AG08395 (cell line): ENCODE measurements around the gene TMEM255B.
"Not testable (repeated sequence)": the region's sequence is repeated elsewhere in the genome, so short reads cannot be mapped to it uniquely, and the experiment has no call there.

Experiments used
- DNase-seq: peaks from one replicate; pipeline ENCODE4 v3.0.0; 2012; ENCODE audit warnings: mixed read lengths, low spot score

TMEM255B gene

GRCh38 chr13:113734826-113735125, 24.2 kb upstream of the TMEM255B start:
- DNase-seq: no peak

DNA sequence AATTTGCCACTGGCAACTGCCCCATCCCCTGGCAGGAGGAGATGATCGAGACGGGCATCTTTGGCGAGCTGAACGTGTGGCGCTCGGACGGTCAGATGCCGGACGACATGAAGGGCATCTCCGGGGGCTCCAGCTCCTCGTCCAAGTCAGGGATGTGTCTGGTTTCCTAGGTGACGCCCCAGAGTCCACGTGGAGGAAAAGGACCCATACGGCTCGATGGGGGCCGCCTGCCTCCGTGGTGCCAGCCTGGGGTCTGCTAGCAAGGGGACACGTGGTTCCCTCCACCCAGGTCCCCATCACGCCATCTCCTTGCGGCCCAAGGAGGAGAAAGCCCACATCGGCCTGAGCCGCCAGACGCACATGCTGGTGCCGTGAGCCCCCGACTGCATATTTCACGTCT, 23.8 kb upstream of the TMEM255B start:
- no peak for DNase-seq

GRCh38 chr13:113735750-113736149, 23.3 kb upstream of the TMEM255B start:
- DNase-seq: no peak

GRCh38 chr13:113736258-113736731, 22.7 kb upstream of the TMEM255B start:
- DNase-seq: no peak

GRCh38 chr13:113737803-113738202, 21.2 kb upstream of the TMEM255B start:
- no peak for DNase-seq

DNA sequence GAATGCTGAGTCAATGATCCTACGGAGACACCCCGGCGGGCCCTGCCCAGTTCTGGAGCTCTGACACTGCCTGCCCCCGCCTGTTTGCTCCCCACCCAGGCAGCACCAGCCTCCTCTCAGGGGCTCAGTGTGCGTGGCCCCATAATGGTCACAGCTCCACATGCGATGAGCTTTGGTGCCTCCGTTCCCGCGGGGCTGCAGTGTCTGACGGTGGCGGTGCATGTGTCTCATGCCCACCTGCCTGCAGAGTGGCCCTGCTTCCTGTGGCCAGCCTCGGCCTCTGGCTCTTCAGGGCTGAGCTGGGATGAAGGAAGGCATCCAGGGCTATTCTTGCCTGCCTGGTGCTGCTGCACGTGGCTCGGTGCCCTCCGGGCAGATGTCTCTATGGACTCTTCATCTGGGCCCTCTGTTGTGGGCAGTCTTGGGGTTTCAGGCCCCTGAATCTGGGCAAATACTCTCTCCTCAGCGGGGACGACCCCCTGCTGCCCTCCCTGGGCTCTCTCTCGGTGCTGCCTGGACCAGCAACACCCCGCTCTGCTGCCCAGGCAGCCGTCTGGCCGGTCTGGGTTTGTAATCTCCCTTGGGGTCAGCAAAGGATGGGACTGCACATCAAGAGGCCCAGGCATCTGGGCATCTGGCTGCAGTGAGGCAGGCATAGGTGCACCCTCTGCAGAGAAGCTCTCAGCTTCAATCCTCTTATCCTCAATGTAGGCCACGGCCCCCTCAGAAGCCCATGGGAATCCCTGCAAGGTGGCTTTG, 19.3 kb upstream of the TMEM255B start:
- DNase-seq: no peak

DNA sequence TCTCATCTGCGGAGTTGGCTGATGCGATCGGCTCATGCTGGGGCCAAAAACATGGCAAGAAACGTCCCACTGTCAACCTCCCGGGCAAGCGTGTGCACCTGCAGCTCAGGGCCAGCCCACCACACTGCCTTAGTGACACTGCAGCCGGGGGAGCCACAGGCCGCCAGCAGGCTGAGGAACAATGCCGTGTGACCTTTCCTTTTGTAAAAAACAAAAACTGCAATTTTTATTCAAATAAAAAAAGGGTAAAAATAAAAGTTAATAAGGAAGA, 18.8 kb upstream of the TMEM255B start:
- DNase-seq: no peak

GRCh38 chr13:113740661-113741060, 18.4 kb upstream of the TMEM255B start:
- no peak for DNase-seq

GRCh38 chr13:113741191-113741668, 17.8 kb upstream of the TMEM255B start:
- no peak for DNase-seq

- peak; percentile 81 for DNase-seq
Measured at GRCh38 chr13:113742000-113742441, 17.0 kb upstream of the TMEM255B start.

DNA sequence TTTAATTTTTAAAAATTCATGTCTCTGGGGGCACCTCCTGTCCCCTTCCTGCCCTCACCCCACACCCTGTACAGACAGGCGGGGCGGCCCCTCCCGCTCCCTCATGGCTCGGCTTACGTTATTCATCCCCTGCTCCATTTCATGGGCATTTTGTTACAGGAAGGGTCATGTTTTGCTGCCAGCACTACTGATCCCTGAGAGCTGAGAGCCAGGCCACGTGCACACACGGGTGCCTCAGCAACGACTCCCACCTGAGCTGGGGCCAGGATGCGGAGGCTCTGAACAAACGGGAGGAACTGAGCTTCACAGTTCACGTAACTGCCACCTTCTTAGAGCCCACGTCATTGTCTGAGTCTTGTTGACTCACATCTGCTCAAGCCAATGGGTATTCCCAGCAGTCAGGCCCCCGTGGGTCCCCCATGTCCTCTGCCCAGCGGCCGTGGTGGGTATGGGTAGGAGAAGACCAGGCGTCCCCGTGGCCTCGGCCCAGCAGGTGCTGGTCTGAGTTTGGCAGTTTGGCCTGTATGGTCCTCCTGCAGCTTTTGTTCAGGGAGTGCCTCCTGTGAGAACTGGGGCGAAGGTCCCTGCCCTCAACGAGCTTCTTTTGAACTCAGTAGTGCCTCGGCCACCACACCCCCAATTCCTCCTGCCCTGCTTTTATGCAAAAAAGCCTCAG, 16.4 kb upstream of the TMEM255B start:
- DNase-seq: no peak

DNA sequence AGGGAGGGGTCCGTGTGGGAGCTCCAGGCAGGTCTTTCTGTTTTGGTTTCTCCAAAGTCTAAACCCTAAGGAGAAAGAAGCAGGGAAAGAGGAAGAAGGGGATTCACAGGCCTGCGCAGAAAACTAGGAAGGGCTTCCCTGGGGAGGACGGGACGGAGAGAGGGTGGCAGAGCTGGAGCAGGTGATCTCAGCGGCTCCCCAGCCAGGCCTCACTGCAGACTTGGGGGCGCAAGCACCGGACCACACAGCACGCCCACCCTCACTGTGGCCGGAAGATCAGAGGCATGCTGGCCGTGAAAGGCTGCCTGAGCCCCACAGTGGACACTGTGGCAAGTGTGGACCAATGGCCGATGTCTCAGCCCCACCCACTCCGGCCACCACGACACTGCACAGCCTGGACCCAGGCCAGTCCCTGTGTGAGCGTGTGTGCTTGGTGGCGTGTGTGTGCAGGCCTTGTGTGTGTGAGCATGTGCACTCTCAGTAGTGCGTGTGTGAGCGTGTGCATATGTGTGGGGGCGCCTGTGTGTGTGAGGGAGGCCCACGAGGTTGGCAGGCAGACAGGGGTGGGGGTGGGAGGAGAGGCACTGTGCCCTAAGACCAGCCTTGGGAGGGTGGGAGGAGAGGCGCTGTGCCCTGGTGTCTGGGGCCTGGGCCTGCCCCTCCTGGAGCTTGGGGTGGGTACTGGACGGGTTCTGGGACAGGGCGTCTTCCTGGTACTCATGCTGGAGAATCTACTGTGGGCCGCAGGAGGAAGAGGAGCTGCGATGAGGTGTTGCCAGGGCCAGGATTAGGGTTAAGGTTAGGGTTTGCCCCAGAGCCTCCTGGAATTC, 15.4 kb upstream of the TMEM255B start:
- no peak for DNase-seq

DNA sequence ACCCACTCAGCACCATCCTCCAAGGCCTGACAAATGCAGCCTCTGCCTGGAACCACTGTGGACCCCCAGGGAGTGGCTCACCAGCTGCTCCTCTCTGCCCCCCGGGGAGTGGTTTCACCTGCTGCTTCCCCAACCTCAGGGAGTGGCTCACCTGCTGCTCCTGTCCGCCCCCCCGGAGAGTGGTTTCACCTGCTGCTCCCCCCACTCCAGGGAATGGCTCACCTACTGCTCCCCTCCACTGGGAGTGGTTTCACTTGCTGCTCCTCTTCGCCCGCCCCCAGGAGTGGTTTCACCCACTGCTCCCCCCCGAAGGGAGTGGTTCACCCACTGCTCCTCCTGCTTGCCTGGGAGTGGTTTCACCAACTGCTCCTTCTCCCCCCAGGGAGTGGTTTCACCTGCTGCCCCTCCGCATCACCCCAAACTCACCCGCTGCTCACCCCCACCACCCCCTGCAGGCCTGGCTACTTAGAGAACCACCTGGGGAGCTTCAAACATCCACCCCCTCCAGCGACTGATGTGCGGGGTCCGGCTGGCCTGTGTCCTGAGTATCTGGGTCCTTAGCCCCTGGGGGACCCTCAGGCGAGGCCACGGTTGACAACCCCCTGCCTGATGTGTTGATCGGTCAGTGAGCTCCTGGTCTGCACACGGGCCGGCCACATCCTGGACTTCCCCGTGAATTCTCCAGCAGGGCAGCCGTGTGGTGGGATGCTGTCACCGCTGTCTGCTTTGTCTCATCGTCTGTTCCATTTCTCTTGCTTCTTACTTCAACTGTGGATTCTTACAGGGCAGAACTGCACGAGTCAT, 14.6 kb upstream of the TMEM255B start:
- no peak for DNase-seq

DNA sequence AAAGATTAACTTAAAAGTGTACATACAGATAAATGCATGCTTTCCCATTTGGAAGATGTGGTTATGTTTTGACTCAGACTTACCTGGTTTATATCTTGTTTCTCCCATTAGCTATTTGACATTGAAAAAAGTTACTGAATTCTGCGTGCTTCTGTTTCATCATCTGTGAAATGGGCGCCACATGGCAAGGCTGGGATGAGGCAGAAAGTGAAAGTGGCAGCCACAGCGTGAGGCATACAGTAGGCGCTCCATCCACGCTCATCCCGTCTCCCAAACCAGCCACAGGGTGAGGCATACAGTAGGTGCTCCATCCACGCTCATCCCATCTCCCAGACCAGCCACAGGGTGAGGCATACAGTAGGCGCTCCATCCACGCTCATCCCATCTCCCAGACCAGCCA, 14.0 kb upstream of the TMEM255B start:
- DNase-seq: no peak

DNA sequence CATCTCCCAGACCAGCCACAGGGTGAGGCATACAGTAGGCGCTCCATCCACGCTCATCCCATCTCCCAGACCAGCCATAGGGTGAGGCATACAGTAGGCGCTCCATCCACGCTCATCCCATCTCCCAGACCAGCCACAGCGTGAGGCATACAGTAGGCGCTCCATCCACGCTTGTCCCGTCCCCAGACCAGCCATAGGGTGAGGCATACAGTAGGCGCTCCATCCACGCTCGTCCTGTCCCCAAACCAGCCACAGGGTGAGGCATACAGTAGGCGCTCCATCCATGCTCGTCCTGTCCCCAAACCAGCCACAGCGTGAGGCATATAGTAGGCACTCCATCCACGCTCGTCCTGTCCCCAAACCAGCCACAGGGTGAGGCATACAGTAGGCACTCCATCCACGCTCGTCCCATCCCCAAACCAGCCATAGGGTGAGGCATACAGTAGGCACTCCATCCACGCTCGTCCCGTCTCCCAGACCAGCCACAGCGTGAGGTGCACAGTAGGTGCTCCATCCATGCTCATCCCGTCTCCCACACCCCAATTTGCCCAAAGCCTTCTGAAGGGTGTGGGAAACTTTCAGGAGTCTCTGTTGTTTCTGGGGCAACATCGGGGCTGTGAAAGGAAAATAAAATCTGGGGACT, 13.4 kb upstream of the TMEM255B start:
- not testable (repeated sequence) for DNase-seq

DNA sequence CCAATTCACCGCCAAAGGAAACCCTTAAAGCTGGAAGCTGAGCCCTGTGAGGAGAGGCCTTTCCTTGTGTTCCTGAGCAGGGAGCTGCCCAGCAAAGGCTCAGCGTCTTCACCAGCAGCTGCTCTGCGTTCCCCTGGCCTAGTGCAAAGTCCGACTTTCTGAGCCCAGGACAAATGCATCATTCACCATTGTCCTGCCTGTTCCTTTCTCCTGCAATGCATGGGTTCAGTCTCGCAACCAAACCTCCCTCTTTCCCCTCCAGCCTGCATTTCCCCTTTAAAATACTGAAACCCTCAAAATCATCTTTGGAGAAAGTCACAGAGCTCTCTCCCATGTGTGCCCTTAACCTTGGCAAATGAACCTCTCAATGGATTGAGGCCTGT, 12.9 kb upstream of the TMEM255B start:
- no peak for DNase-seq

GRCh38 chr13:113746671-113747070, 12.4 kb upstream of the TMEM255B start:
- DNase-seq: no peak

GRCh38 chr13:113747291-113747833, 11.7 kb upstream of the TMEM255B start:
- no peak for DNase-seq

DNA sequence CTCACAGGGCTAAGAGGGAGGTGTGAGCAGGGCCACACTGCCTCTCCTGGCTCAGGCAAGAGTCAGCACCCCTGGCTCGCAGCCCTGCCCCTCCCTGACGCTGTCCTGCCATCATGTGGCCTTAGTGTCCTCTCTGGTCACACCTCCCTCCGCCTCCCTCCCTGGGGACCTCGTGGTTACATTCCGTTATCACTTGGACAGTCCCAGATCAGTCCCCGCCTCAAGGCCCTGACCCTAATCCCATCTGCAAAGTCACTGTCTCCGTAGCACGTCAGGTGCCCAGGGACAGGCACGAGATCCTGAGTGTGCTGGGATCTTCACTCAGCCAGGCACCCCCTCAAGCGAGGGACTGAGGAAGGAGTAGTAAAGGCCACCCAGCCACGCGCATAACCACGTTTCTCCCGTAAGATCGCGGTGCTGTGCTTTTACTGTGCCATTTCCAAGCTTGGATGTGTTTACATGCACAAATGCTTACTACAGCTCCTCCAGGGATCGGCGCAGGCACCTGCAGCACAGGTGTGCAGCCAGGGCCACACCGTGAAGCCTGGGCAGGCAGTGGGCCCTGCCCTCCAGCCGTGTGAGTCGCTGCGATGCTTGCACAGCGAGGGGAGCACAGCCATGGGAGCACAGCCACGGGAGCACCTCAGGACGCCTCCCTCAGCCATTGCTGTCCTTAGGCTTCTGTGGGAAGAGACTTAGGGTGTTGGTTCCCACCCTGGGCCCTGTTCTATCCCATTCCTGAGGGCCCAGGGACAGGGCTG, 10.7 kb upstream of the TMEM255B start:
- DNase-seq: no peak

- DNase-seq: no peak
Measured at GRCh38 chr13:113748862-113749451, 10.1 kb upstream of the TMEM255B start.
